Upper lobe of right lung (tissue), 1 donor: Measurements from ENCODE around the gene LRRC15. TPM values are rescaled to one million over a fixed set of nuclear protein-coding genes. Genes with fewer than 3 reads are reported as not detected.

Experiments
- ATAC-seq: fragments of 200-7000 bp; cut with Tn5 transposase; one replicate; pipeline ENCODE4 v1.9.1; 2020; ENCODE audit warnings: mild to moderate bottlenecking, moderate library complexity
- DNase-seq: peaks from one replicate; pipeline ENCODE4 v3.0.0-alpha.2; 2020
- H3K27ac ChIP-seq: fragments of 200-600 bp; one replicate; pipeline ENCODE4 v1.8.0; 2022
- H3K27me3 ChIP-seq: fragments of 200-600 bp; one replicate; pipeline ENCODE4 v1.8.0; 2022; ENCODE audit warnings: mild to moderate bottlenecking
- H3K36me3 ChIP-seq: fragments of 200-600 bp; one replicate; pipeline ENCODE4 v1.8.0; 2022
- H3K4me1 ChIP-seq: fragments of 200-600 bp; one replicate; pipeline ENCODE4 v1.8.0; 2022
- H3K4me3 ChIP-seq: fragments of 200-600 bp; one replicate; pipeline ENCODE4 v1.8.0; 2022; ENCODE audit warnings: mild to moderate bottlenecking
- H3K9me3 ChIP-seq: fragments of 200-600 bp; one replicate; pipeline ENCODE4 v1.8.0; 2022
- intact Hi-C: fragments of 100-400 bp; cut with DNase I; formaldehyde crosslinking; loops from one replicate; pipeline ENCODE4 v1.11.0; 2022
- total RNA-seq: library from RNA; stranded (reverse); fragmentation: NEBNext Ultra II Directional; extraction: Animal tissue kit (Norgen Biotek cat#: 25700); gene quantifications from one replicate; pipeline ENCODE4 v1.2.1, GENCODE V29; 2021
- TF ChIP-seq, protein P1 (sequence below): fragments of 200-600 bp; IDR thresholded peaks from one replicate; pipeline ENCODE4 v1.8.0; 2022; ENCODE audit warnings: antibody characterized with exemption
- donor health status: DM: no; HTN: yes; CAD: no; lungs with severe emphysema.

LRRC15 gene
- total RNA-seq, 1 donor from 2014 or later: 1.1 TPM

DNA sequence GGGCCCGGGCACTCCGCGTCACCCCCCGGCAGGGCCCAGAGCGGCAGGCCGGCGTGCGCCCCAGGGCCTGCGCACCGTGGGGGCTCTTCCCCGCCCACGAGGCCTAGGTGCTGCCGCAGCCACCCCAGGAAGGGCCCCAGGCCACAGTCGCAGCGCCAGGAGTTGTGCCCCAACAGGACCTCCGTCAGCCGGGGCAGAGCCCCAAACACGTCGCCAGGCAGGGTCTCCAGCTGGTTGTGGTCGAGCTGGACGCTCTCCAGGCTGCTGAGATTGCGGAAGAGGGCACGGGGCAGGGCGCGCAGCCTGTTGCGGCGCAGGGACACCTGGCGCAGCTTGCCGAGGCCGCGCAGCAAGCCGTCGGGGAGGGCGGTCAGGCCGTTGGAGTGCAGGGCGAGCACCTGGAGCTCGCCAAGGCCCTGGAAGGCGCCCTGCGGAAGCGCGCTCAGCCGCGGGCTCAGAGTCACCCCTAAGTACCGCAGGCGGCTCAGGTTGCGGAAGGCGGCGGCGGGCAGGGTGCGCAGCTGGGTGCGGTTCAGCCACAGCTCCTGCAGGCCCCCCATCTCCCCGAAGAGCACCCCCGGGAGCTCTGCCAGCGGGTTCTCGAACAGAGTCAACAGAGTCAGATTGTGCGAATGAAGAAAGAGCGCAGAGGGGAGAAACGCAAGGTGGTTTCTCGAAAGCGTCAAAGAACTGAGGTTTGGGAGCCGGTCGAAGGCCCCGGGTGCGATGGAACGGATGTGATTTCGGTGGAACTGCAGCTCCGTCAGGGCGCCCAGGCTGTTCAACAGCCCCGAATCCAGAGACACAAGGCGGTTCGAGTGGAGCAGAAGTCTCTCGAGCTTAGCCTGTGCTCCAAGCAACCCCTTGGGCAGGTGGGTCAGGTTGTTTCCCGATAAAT lies 27.6 kb upstream of the LRRC15 start:
- intact Hi-C loops: loop anchor here (10.0 kb wide), 1 partner anchor 62 kb away; no protein-coding TSS in a partner anchor
- TF ChIP-seq, protein P1, sequence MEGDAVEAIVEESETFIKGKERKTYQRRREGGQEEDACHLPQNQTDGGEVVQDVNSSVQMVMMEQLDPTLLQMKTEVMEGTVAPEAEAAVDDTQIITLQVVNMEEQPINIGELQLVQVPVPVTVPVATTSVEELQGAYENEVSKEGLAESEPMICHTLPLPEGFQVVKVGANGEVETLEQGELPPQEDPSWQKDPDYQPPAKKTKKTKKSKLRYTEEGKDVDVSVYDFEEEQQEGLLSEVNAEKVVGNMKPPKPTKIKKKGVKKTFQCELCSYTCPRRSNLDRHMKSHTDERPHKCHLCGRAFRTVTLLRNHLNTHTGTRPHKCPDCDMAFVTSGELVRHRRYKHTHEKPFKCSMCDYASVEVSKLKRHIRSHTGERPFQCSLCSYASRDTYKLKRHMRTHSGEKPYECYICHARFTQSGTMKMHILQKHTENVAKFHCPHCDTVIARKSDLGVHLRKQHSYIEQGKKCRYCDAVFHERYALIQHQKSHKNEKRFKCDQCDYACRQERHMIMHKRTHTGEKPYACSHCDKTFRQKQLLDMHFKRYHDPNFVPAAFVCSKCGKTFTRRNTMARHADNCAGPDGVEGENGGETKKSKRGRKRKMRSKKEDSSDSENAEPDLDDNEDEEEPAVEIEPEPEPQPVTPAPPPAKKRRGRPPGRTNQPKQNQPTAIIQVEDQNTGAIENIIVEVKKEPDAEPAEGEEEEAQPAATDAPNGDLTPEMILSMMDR: no peak
- ATAC-seq: peak; percentile 59
- H3K27me3 ChIP-seq: peaks cover 44% of the 10 kb centered on the region
- H3K36me3 ChIP-seq: no peaks in the 10 kb centered on the region
- DNase-seq: peak; percentile 67
- peaks cover 16% of the 10 kb centered on the region for H3K4me1 ChIP-seq
- H3K9me3 ChIP-seq: no peaks in the 10 kb centered on the region
- H3K27ac ChIP-seq: no peak overlapping the region
- H3K4me3 ChIP-seq: peak overlapping the region; percentile 31

DNA sequence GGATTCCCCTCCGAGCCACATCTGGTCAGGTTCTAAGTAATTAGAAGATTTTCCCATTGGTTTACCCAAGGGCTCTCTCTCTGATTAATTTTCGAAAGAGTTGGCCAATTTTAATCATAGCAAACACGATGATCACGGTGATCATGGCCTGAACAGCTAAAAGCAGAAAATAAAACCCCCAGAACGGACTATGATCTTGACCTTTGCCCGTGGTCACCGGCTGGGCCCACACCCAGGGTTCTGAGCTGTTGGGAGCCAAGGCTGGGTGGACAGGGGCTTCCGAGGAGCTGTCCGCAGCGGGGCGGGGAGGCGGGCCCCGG lies 27.0 kb upstream of the LRRC15 start:
- Histone ChIP-seq H3K9me3 (no peaks in the 10 kb centered on the region), H3K36me3 (no peaks in the 10 kb centered on the region), H3K27ac (no peak overlapping the region), H3K27me3 (peaks cover 44% of the 10 kb centered on the region), H3K4me3 (peak overlapping the region; percentile 31), H3K4me1 (peaks cover 16% of the 10 kb centered on the region)
- DNase-seq (peak; percentile 59), ATAC-seq (no peak)
- TF ChIP-seq, protein P1: no peak
- intact Hi-C loops: loop anchor here (10.0 kb wide), 1 partner anchor 62 kb away; no protein-coding TSS in a partner anchor

DNA sequence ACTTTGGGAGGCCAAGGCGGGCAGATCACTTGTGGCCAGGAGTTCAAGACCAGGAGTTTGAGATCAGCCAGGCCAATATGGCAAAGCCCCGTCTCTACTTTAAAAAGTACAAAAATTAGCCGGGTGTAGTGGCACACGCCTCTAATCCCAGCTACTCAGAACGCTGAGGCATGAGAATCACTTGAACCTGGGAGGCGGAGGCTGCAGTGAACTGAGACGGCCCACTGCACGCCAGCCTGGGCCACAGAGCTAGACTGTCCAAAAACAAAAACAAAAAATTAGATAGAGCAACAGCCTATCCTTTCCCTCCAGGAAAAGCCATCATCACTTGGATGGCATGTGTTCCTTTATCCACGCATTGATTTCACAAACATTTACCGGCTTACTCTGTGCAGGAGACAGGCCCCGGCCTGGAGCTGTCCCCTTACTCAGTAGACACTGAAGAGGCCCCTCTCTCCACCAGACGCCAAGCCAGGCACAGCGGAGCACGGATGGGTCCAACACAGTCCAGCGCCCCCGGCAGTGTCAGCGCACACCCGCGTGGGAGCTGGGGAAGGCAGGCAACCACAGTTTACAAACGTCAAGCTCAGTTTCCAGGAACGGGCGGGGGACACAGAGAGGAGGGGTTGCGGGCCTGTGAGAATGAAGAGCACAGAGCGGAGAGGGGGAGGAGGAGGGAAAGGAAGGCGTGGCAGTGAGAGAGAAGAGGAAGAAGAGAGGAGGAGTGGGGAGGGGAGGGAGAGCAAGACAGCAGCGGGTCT lies 26.4 kb upstream of the LRRC15 start:
- Histone ChIP-seq H3K4me1 (peaks cover 16% of the 10 kb centered on the region), H3K36me3 (no peaks in the 10 kb centered on the region), H3K27me3 (peaks cover 44% of the 10 kb centered on the region), H3K4me3 (peak overlapping the region; percentile 31), H3K9me3 (peaks cover 3% of the 10 kb centered on the region), H3K27ac (no peak overlapping the region)
- ATAC-seq (peak; percentile 66), DNase-seq (peak; percentile 65)
- TF ChIP-seq, protein P1: no peak
- intact Hi-C loops: loop anchor here (10.0 kb wide), 1 partner anchor 61 kb away; no protein-coding TSS in a partner anchor

DNA sequence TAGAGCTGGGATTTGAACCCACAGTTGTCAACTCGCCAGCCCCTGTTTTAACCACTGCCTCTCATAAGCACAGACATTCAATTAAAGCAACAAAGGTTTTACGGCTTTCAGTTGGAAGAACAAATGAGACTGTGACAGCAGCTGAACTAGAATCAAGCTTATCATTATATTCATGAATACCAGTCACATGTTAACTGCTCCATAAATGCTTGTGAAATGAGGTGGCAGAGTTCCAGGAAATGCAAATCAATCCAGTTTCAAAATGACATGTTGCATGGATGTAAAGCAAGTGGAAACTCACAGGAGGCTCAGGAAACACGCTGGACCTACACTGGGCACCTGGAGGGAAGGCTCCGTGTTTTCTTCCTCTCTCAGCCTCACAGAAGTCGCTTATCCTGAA lies 25.7 kb upstream of the LRRC15 start:
- peaks cover 44% of the 10 kb centered on the region for H3K27me3 ChIP-seq
- peaks cover 8% of the 10 kb centered on the region for H3K9me3 ChIP-seq
- H3K36me3 ChIP-seq: no peaks in the 10 kb centered on the region
- H3K4me3 ChIP-seq: no peak overlapping the region
- H3K27ac ChIP-seq: no peak overlapping the region
- DNase-seq: no peak
- TF ChIP-seq, protein P1: no peak
- intact Hi-C loops: loop anchor here (10.0 kb wide), 1 partner anchor 60 kb away; no protein-coding TSS in a partner anchor
- peaks cover 16% of the 10 kb centered on the region for H3K4me1 ChIP-seq
- no peak for ATAC-seq

DNA sequence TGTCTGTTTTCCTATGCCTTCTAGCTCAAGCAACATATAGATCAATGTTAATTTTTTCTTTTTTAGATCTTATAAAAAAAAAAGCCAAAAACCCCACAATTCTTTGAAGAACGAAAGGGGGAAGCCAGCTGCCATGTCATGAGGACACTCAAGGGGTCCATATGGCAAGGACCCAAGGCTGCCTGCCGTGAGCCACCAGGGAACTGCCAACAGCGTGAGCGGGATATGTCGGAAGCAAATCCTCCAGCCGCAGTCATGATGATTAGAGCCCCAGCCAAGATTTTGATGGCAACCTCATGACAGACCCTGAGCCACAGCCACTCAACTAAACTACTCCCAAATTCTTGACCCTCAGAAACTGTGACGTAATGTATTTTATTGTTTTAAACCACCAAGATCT lies 23.0 kb upstream of the LRRC15 start:
- H3K27me3 ChIP-seq: peaks cover 20% of the 10 kb centered on the region
- peaks cover 8% of the 10 kb centered on the region for H3K9me3 ChIP-seq
- TF ChIP-seq, protein P1: no peak
- H3K27ac ChIP-seq: no peak overlapping the region
- no peak overlapping the region for H3K4me3 ChIP-seq
- DNase-seq (no peak), ATAC-seq (no peak)
- intact Hi-C loops: loop anchor here (10.0 kb wide), 1 partner anchor 58 kb away; no protein-coding TSS in a partner anchor
- no peaks in the 10 kb centered on the region for H3K36me3 ChIP-seq
- H3K4me1 ChIP-seq: peaks cover 8% of the 10 kb centered on the region
